ENCODE measurements around the gene KRT76. TPM values are rescaled to one million over a fixed set of nuclear protein-coding genes. Genes with fewer than 3 reads are reported as not detected.
"Not testable (repeated sequence)": the region's sequence is repeated elsewhere in the genome, so short reads cannot be mapped to it uniquely, and the experiment has no call there.

Gene KRT76
- total and polyA plus RNA-seq, 4 donors = not detected

DNA sequence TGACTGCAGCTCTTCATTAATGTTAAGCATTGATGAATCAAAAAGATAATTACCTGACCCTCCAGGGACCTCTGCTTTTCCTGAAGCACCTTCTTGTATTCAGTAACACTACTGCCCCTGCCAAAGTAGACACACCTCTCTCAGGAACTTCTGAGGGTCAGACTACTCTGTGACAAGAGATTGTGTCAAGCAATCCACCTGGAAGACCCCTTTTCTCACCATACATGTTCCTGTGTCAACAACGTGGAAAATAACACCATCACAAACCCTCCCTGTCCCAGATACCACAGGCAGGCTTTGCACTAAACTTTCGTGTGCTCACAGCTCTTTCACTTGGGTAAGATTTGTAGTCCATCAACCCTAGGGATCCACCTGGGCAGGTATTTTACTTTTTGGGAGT, 13.2 kb downstream of the KRT76 start:
- ATAC-seq (ENCODE audit: insufficient read depth, low FRiP score) (no peak), DNase-seq (no peak)
- TF ChIP-seq, protein P1, sequence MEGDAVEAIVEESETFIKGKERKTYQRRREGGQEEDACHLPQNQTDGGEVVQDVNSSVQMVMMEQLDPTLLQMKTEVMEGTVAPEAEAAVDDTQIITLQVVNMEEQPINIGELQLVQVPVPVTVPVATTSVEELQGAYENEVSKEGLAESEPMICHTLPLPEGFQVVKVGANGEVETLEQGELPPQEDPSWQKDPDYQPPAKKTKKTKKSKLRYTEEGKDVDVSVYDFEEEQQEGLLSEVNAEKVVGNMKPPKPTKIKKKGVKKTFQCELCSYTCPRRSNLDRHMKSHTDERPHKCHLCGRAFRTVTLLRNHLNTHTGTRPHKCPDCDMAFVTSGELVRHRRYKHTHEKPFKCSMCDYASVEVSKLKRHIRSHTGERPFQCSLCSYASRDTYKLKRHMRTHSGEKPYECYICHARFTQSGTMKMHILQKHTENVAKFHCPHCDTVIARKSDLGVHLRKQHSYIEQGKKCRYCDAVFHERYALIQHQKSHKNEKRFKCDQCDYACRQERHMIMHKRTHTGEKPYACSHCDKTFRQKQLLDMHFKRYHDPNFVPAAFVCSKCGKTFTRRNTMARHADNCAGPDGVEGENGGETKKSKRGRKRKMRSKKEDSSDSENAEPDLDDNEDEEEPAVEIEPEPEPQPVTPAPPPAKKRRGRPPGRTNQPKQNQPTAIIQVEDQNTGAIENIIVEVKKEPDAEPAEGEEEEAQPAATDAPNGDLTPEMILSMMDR (IDR thresholded peaks at IDR 0.05; ENCODE audit: control extremely low read depth, extremely low read depth) = no peak
- H3K9me3 ChIP-seq (ENCODE audit: control insufficient read depth in 4 of 4, insufficient read depth in 3 of 4, low read length in 3 of 4) = peaks cover 0 to 16% (median 8%) of the 10 kb centered on the region in 4 donors
- H3K9ac ChIP-seq (ENCODE audit: insufficient read depth in 1 of 2, low read length in 2 of 2) = no peak overlapping the region
- no peak overlapping the region for H3K4me3 ChIP-seq
- no peaks in the 10 kb centered on the region for H3K4me1 ChIP-seq (ENCODE audit: control insufficient read depth in 5 of 5, insufficient read depth in 5 of 5, low read length in 5 of 5)
- H3K36me3 ChIP-seq (ENCODE audit: control insufficient read depth in 4 of 4, insufficient read depth in 4 of 4, low read length in 4 of 4) = no peaks in the 10 kb centered on the region
- H3K27me3 ChIP-seq (ENCODE audit: control insufficient read depth in 3 of 3, insufficient read depth in 3 of 3, low read length in 2 of 3) = no peaks in the 10 kb centered on the region
- WGBS, 2 donors = 62 to 71% methylated on average over 2 of the region's 2 CpGs
- H3K27ac ChIP-seq (ENCODE audit: low read depth in 1 of 2, low read length in 1 of 2) = no peak overlapping the region

DNA sequence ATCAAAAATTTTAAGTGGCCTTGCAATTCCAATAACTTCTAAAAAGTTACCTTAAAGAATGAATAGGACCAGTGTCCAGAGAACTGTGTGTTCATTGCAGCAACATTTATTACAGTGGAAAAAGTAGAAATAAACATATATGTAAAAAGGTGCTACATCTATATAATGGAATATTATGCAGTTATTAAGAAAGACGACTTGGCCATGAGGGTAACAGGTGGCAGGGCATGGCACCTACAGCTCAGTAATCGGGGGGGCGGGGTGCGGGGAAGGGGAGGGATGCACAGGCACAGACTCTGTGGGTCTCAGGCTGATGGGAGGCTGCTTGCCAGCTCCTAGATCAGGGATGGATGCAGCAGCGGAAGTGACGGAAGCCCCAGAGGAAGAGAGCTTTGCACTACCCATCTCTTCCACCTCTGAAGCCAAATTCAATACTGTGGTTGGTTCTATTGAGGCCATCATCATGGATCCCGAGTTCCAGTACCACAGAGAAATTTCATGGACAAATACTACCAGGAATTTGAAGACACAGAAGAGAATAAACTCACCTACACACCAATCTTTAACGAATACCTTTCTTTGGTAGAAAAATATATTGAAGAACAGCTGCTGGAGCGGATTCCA, 14.0 kb downstream of the KRT76 start:
- DNase-seq = no peak
- no peaks in the 10 kb centered on the region for H3K4me1 ChIP-seq (ENCODE audit: control insufficient read depth in 5 of 5, insufficient read depth in 5 of 5, low read length in 5 of 5)
- TF ChIP-seq, protein P1 (IDR thresholded peaks at IDR 0.05; ENCODE audit: control extremely low read depth, extremely low read depth) = no peak
- no peaks in the 10 kb centered on the region for H3K36me3 ChIP-seq (ENCODE audit: control insufficient read depth in 4 of 4, insufficient read depth in 4 of 4, low read length in 4 of 4)
- H3K9me3 ChIP-seq (ENCODE audit: control insufficient read depth in 4 of 4, insufficient read depth in 3 of 4, low read length in 3 of 4) = peaks cover 0 to 13% (median 8%) of the 10 kb centered on the region in 4 donors
- no peak overlapping the region for H3K9ac ChIP-seq (ENCODE audit: insufficient read depth in 1 of 2, low read length in 2 of 2)
- H3K4me3 ChIP-seq = no peak overlapping the region
- WGBS, 2 donors = 76 to 78% methylated on average over 9 of the region's 9 CpGs
- peaks cover 0 to 8% (median 0%) of the 10 kb centered on the region in 3 donors for H3K27me3 ChIP-seq (ENCODE audit: control insufficient read depth in 3 of 3, insufficient read depth in 3 of 3, low read length in 2 of 3)
- H3K27ac ChIP-seq (ENCODE audit: low read depth in 1 of 2, low read length in 1 of 2) = no peak overlapping the region
- no peak for ATAC-seq (ENCODE audit: insufficient read depth, low FRiP score)

DNA sequence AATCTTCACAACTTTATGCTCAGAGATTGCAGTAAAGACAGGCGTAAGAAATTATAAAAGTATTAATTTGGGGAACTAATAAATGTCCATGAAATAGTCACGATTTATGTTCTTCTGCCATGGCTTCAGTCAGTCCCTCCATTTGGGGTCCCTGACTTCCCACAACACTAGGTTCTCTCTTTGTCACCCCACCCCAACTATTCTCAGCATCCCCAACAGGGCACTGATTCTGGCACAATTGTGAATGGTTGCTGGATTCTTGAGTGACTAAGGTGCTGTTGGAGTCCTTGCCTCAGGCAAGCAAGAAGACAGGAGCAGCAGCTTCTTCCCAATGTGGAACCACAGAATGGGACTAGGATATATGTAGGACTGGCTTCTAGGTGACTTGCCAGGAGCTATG, 15.3 kb downstream of the KRT76 start:
- TF ChIP-seq, protein P1 (IDR thresholded peaks at IDR 0.05; ENCODE audit: control extremely low read depth, extremely low read depth) = no peak
- WGBS, 2 donors = 95 to 100% methylated on average over 2 of the region's 2 CpGs
- no peak for DNase-seq
- peaks cover 0 to 15% (median 8%) of the 10 kb centered on the region in 4 donors for H3K9me3 ChIP-seq (ENCODE audit: control insufficient read depth in 4 of 4, insufficient read depth in 3 of 4, low read length in 3 of 4)
- no peak for ATAC-seq (ENCODE audit: insufficient read depth, low FRiP score)
- peaks cover 0 to 9% (median 0%) of the 10 kb centered on the region in 3 donors for H3K27me3 ChIP-seq (ENCODE audit: control insufficient read depth in 3 of 3, insufficient read depth in 3 of 3, low read length in 2 of 3)
- no peak overlapping the region for H3K4me3 ChIP-seq
- H3K36me3 ChIP-seq (ENCODE audit: control insufficient read depth in 4 of 4, insufficient read depth in 4 of 4, low read length in 4 of 4) = no peaks in the 10 kb centered on the region
- H3K27ac ChIP-seq (ENCODE audit: low read depth in 1 of 2, low read length in 1 of 2) = no peak overlapping the region
- H3K9ac ChIP-seq (ENCODE audit: insufficient read depth in 1 of 2, low read length in 2 of 2) = no peak overlapping the region
- no peaks in the 10 kb centered on the region for H3K4me1 ChIP-seq (ENCODE audit: control insufficient read depth in 5 of 5, insufficient read depth in 5 of 5, low read length in 5 of 5)

DNA sequence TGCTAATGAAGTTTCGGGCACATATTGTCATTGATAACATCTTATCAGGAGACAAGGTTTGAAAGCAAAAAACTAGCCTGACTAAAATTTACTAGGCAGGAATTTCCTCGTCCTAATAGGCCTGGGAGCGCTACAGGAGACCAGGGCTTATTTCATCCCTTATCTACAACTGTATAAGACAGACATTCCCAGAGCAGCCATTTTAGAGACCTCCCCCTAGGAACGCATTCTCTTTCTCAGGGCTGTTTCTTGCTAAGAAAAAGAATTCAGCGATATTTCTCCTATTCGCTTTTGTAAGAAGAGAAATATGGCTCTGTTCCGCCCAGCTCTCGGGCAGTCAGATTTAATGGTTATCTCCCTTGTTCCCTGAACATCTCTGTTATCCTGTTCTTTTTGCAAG, 15.9 kb downstream of the KRT76 start:
- not testable (repeated sequence) for H3K4me3 ChIP-seq; DNase-seq; H3K36me3 ChIP-seq (ENCODE audit: control insufficient read depth in 4 of 4, insufficient read depth in 4 of 4, low read length in 4 of 4); H3K4me1 ChIP-seq (ENCODE audit: control insufficient read depth in 5 of 5, insufficient read depth in 5 of 5, low read length in 5 of 5); H3K9ac ChIP-seq (ENCODE audit: insufficient read depth in 1 of 2, low read length in 2 of 2); H3K27ac ChIP-seq (ENCODE audit: low read depth in 1 of 2, low read length in 1 of 2); ATAC-seq (ENCODE audit: insufficient read depth, low FRiP score)
- 89 to 91% methylated on average over 8 of the region's 8 CpGs for whole genome bisulfite sequencing, 2 donors
- H3K27me3 ChIP-seq (ENCODE audit: control insufficient read depth in 3 of 3, insufficient read depth in 3 of 3, low read length in 2 of 3) = peaks cover 0 to 11% (median 0%) of the 10 kb centered on the region in 3 donors
- peaks cover 0 to 15% (median 8%) of the 10 kb centered on the region in 4 donors for H3K9me3 ChIP-seq (ENCODE audit: control insufficient read depth in 4 of 4, insufficient read depth in 3 of 4, low read length in 3 of 4)

Data from lung (tissue), 12 donors.